GM19193 (cell line): ENCODE measurements around the gene KRT32.

Experiments
- POLR2A ChIP-seq: IDR thresholded peaks from 4 replicates; pipeline ENCODE4 v1.6.1; 2011; ENCODE audit not compliant: insufficient read depth, insufficient read length; ENCODE audit errors: extremely low read depth

The KRT32 gene

DNA sequence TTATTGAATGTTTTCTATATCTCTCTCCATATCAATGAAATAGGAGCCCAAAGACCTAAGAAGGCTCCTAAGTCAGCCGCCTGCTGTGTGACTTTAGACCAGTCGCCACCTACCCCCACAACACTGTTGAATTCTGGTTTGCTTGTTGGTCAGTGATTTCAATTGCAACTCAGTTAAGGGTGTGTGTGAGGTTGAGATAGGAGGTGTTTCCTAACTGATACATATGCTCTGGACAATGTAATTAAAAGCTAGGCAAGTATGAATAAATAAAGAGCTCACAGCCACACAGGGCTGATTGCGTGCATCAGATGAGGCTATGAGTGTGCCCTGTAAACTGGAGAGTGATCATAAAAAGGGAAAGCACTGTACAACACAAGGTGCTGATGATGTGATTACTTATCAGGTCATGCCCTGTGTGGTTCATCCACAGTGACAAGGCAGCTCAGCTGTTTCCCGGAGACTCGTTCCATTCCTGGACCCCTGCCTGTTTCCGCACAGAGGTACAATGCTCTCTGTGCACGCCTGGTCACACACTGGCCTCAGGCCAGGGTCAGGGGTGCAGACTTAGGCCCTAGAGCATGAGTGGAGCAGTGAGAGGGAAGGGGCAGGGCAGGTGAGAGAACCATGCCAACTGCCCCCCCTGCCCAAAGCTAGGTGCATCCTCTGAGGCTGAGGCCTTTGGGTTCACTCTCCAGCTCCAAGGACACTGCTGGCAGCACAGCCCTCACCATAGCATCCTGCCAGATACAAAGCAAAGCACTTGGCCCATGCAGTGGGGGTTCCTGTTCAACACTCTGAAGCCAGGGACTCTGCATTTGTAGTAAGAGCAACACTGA is 17.0 kb upstream of the KRT32 start:
- TF ChIP-seq POLR2A = no peak

DNA sequence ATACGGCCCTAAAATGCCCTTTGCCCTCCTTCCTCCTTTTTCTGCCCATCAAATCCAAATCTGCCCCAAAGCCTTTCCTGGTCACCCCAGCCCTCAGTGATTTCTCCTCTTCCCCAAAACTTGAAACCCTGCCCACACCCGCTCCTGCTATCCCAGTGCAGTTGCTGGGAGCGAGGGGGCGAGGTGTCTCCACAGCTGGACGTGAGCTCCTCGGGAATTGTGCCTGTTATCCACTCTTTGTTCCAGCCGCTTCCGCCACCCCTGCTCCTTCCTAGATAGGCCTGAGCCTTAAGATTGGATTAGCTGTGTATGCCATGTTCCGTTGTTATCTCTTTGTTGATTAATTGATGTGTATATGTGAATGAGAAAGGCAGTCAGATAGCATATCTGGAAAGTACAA is 16.3 kb upstream of the KRT32 start:
- TF ChIP-seq POLR2A = no peak

DNA sequence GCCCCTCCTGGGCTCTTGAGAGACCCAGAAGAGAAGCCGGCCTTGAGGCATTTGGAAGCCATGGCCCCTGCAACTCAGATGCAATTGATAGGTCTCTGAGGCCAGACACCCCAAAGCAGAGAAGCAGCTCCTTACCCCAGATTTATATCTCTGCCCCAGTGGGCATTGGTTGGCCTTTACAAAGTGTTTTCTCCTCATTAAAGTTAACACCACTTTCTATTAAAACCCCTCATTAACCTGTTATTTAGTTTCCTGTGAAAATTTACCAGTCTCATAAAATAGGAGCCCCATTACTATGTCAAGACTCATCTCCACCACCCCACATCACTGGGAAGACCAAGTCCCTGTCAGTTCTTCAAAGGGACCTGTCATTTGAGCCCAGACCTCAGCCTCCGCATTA is 13.8 kb upstream of the KRT32 start, which contains the start of gene KRT35:
TSS of gene KRT35 (minus strand) at position 116 of the 400 bp plus-strand sequence. CDS start at position 62, 54 bp downstream.
- no peak for TF ChIP-seq POLR2A

DNA sequence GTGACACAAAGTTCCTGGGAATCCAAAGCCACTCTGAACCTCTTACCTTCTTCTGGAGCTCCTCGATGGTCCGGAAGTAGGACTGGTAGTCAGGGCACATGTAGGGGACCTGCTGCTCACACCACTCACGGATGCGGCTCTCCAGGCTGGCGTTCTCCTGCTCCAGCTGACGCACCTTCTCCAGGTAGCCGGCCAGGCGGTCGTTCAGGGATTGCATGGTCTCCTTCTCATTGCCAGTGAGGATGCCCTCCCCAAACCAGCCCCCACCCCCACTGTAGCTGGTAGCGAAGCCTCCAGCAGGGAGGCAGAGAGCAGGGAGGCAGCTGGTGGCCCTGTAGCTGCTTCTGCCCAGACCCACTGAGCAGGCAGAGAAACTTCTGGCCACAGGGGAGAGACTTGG is 13.4 kb upstream of the KRT32 start:
- TF ChIP-seq POLR2A = no peak

DNA sequence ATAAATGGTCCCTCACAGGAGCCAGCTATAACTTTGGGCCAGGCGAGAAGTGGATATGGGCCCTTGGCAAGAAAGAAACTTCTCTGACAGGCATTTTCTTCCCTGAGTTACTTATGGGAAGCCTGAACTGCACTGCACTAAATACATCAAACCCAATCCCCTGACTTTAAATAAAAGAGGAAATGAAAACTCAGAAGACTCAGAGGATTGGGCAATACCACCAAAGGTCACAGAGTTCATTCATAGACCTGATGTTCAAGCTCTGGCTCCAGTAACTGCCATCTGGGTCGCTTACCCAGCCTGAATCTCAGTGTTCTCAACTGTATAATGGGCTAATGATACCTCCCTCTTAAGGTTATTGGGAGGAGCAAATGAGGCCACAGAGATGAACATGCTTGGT is 12.9 kb upstream of the KRT32 start:
- no peak for TF ChIP-seq POLR2A

DNA sequence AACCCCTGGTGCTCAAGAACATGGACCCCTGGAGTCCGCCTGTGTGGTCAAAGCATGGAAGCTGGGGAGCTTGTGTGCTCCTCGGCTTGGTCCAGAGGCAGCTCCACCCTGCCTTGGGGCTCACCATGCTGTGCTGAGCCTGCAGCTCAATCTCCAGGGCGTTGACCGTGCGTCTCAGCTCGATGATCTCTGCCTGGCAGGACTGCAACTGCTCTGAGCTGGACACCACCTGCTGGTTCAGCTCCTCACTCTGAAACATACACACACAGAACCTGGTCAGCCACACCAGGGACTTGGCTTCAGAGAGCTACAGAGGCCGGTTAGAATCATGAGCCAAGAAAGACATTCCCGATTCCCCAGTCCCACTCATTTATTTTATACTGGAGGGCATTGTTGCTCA is 11.1 kb upstream of the KRT32 start:
- no peak for TF ChIP-seq POLR2A

DNA sequence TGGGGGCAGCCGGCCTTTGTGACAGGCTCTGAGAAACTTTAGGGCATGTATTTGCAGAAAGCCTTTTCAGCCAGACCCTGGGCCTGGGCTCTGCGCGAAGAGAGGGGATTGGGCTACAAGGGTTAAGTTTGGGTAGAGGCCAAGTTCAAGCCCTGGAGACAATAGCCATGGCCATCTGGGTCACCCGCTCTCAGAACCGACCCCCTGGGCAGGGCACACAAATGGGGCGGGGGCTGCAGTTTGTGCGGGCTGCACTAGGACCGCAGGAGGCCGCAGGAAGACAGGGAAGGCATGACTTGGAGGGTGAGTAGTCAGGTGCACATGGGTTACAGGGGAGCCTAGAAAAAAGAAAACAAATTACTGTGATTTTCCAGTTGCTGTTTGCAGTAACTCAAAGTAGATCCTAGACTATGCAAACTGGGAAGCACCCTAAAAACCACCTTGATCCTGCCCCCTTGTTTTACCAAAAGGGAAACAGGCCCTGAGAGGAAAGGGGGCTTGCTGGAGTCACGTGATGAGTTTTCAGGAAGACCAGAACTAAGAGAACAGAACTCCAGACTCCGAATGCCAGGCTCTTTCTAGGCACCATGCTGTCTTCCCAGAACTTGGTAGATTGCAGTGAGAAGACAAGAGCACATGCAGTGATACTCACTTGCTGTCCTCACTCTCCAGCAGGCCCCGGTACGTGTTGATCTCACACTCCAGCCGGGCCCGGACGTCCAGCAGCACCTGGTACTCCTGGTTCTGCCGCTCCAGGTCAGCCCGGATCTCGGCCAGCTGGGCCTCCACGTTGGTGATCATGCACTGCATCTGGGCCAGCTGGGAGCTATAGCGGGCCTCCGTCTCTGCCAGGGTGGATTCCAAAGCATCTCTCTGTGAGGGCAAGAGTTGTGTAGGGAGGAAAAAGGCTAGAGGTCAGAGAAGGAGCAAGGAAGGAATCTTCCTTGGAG is 10.0 kb upstream of the KRT32 start:
- TF ChIP-seq POLR2A = no peak

DNA sequence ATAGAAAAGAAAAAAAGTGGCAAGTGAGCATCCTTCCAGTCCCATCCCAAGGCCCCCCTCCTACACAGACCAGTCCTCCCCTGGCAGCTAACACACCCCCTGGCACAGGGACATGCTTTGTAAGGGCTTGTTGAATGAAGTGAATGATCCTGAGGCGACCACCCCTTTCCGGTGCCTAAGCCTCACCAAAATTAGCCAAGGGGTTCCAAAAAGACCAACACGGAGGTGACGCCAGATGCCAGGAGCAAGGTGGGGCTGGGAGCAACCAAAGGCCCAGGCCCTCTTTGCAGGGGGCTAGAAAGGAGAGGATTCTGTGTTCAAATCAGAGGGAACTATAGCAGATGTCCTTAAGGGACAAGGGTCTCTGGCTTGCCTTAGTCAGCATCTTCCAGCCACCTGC is 8.2 kb upstream of the KRT32 start:
- TF ChIP-seq POLR2A = no peak

DNA sequence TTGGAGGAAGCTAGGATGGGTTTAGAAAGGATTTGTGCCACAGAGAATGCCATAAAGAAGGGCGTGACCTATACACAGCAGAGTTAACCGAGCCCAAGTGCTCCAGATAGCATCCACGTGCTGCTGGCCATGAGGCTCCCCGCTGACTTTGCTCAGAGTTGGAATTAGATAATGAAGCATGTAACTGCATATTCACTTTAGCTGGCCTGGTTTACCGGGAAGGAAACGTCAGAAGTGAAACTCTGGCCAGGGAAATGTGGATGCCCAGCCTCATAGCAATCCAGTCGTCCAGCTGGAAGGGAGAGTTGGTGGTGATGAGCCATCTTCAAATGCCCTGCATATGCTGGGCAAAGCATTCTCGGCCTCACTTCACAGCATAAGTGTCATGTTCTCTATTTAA is 7.7 kb upstream of the KRT32 start:
- no peak for TF ChIP-seq POLR2A

DNA sequence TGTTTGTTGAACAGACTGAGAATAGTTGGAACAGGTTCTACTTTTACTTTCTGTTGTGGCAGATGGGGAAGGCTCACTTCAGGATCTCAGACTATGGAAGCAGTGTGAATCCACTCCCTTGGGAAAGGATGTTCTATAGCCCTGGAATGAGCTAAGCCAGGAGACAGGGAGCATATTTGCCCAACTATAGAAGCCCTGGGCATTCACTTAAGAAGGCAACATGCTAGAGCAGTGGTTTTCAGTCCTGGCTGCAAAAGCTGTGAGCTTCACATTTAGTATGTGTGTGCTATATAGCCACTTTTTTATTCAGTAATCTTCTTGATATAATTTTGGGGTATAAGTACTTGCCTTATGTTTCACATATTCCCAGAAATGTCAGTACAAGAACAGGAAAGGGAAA is 1.2 kb upstream of the KRT32 start:
- TF ChIP-seq POLR2A = no peak

DNA sequence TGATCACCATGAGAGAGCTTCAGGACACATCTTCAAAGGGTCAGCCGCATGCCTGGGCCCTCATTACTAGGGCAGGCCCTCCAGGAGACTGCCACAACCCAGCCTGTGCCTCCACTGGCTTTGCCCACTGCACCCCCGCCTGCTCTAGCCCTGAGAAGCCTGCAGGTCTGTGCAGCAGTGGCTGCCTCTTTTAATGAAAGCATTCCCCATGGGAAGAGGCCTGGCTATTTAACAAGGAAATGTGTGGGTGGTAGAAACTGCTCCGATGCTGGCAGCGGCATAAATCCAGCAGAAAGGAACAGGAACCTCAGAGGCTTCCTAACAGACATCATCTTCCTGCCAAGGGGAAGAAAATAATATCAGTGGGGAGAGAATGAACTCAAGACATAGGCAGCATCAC is 375 bp upstream of the KRT32 start:
- no peak for TF ChIP-seq POLR2A

DNA sequence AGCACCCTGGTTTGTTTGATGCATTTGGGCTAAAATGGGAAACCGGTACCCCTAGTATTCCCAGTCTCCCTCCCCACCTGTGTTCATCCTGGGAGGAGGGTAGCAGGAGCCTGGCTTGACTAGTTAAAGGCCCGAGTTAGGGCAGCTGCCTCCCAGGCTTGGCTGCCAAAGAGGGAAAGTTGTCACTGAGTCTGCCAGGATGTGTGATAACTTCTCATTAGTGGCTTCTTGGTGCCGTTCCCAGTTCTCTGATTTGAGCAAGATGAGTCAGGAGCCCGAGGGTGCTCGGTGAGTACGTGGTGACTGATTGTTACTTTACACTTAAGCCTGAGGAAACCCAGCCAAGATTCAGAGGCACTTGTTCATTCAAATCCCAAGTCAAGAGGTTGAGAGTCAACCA is 2.5 kb downstream of the KRT32 start:
- TF ChIP-seq POLR2A = no peak

DNA sequence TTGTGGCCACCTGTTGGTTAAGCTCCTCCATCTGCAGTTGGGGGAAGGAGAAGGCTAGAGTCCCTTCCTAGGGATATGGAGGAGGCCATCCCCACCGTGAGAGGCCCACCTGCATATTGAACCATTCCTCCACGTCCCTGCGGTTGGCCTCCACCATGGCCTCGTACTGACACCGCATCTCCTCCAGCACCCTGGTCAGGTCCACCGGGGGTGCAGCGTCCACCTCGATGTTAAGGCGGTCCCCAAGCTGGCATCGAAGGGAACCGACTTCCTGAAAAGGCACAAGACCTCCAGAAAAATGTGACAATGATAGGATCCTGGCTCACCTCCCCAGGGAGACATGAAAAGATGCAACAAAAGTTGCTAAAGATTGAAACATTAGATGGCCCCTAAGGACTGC is 3.0 kb downstream of the KRT32 start:
- TF ChIP-seq POLR2A = no peak

DNA sequence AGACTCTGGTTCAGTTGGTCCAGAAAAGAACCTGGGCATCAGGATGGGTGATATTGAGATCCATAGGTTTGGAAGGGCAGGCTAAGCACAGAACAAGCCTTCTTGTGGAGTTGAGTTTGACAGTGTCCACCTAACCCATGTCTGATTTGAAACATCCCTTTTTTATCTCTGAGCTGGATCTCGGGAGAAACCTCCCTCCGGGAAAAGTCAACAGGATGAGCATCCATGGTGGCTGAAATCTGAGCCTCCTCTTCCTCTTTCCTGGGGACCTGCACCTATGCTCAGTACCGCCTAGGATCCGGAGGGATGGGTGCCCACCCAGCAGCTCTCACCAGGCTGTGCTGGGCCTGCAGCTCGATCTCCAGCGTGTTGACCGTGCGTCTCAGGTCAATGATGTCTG is 3.4 kb downstream of the KRT32 start:
- no peak for TF ChIP-seq POLR2A

DNA sequence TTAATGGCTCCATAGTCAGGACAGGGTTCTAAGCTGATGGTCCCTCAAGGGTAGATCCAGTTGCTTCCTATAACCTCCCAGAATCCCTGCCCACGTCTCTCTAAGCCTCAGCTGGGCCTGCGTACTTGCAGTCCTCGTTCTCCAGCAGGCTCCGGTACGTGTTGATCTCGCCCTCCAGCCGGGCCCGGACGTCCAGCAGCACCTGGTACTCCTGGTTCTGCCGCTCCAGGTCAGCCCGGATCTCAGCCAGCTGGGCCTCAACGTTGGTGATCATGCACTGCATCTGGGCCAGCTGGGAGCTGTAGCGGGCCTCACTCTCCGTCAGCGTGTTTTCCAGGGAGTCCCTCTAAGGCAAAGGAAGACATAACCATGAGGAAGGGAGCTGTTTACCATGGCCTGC is 4.5 kb downstream of the KRT32 start:
- no peak for TF ChIP-seq POLR2A

DNA sequence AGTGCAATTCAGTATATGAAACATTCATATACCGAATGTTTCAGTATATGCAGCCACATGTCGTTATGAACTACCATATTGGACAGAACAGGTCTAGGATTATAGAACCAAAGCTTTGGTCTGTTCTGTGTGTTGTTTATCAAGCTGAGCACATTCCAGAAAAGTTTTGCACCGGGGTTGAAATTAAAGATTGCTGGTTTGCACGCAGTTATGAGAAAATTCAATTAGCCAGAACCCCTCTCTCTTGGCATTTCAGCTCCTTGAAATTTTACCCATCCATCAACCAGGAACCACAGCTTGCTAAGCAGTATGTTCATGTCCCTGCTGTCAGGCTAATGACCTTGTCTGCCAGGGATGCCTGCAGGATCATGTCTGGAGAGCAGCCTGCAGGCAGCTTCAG is 9.5 kb downstream of the KRT32 start:
- no peak for TF ChIP-seq POLR2A
